ENCODE data around the gene CD300LG. TPM values are rescaled to one million over a fixed set of nuclear protein-coding genes. Genes with fewer than 3 reads are reported as not detected.
"Not testable (repeated sequence)": the region's sequence is repeated elsewhere in the genome, so short reads cannot be mapped to it uniquely, and the experiment has no call there.

Gene CD300LG
- total RNA-seq: not detected

DNA sequence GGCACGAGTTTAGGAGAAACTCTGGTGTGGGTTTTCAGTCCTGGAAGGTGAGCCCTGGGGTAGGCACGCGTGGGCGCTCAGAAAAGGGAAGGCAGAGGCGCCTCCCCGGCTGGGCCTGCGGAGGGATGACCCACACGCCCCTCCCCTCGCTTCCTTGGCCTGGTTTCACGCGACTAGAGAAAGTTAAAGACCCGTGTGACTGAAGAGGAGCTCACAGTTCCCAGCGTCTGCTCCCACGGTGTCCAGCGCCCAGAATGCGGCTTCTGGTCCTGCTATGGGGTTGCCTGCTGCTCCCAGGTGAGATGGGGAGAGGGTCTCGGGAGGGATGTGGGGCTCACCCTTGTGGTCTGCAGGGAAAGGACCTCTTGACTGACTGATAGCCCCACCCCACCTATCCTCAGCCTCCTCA is at the start of gene CD300LG:
TSS of gene CD300LG (plus strand) at position 214 of the 409 bp plus-strand sequence. CDS start at position 255, 41 bp downstream.
- POLR2A ChIA-PET: no interaction called here

GRCh38 chr17:43798024-43798423 is 49.0 kb upstream of the CD300LG start:
- CTCF ChIA-PET; DNase-seq; H3K4me1 Mint-ChIP-seq (ENCODE audit: low read depth); H3K27ac Mint-ChIP-seq; H3K4me3 Mint-ChIP-seq; H3K36me3 Mint-ChIP-seq (ENCODE audit: low read depth); ATAC-seq; H3K9me3 Mint-ChIP-seq (ENCODE audit: insufficient read depth); POLR2A ChIA-PET: not testable (repeated sequence)
- peaks cover 41% of the 10 kb centered on the region for H3K27me3 Mint-ChIP-seq (ENCODE audit: low read depth)

More for the DNA sequence above, at the start of gene CD300LG:
- ATAC-seq (no peak), DNase-seq (no peak)
- H3K4me3 Mint-ChIP-seq: no peak within 1 kb of the TSS
- no peaks in the 10 kb centered on the region for H3K9me3 Mint-ChIP-seq (ENCODE audit: insufficient read depth)
- H3K27ac Mint-ChIP-seq: no peak within 1 kb of the TSS
- H3K36me3 Mint-ChIP-seq (ENCODE audit: low read depth): no peaks in the 10 kb centered on the region
- CTCF ChIA-PET: interaction anchor here (0.8 to 1.9 kb wide), 16 partner anchors 9 to 554 kb away, joined by 3 to 19 read pairs (median 4); no protein-coding TSS in a partner anchor
- H3K27me3 Mint-ChIP-seq (ENCODE audit: low read depth): peaks cover 9% of the 10 kb centered on the region
- no peaks in the 10 kb centered on the region for H3K4me1 Mint-ChIP-seq (ENCODE audit: low read depth)

DNA sequence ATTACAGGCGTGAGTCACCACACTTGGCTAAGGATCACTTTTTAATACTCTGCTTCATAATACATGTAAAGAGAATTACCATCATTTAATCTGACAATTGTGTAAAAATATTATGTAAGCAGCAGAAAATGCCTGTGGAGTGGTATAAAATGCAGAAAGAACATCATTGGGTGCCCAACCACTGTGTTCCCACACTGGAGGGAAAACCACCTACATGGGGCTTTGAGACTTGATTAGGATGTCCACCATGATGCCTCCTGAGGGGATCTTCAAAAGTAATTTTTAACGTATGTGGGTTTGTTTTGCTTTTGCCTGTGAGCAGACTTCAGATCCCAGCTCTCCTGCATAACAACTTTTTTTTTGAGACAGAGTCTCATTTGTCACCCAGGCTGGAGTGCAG is 47.9 kb upstream of the CD300LG start:
- no peak overlapping the region for H3K27ac Mint-ChIP-seq
- ATAC-seq (no peak), DNase-seq (no peak)
- no peak overlapping the region for H3K4me3 Mint-ChIP-seq
- no peaks in the 10 kb centered on the region for H3K9me3 Mint-ChIP-seq (ENCODE audit: insufficient read depth)
- H3K27me3 Mint-ChIP-seq (ENCODE audit: low read depth): peaks cover 37% of the 10 kb centered on the region
- ChIA-PET POLR2A (no interaction called here), CTCF (interaction anchor here (0.9 to 1.2 kb wide), 2 partner anchors 18 to 33 kb away, joined by 3 to 6 read pairs; no protein-coding TSS in a partner anchor)
- no peaks in the 10 kb centered on the region for H3K36me3 Mint-ChIP-seq (ENCODE audit: low read depth)
- no peaks in the 10 kb centered on the region for H3K4me1 Mint-ChIP-seq (ENCODE audit: low read depth)

GRCh38 chr17:43800736-43801135 is 46.2 kb upstream of the CD300LG start:
- ChIA-PET CTCF (no interaction called here), POLR2A (no interaction called here)
- H3K4me3 Mint-ChIP-seq: no peak overlapping the region
- peaks cover 35% of the 10 kb centered on the region for H3K27me3 Mint-ChIP-seq (ENCODE audit: low read depth)
- H3K27ac Mint-ChIP-seq: no peak overlapping the region
- DNase-seq: no peak
- H3K9me3 Mint-ChIP-seq (ENCODE audit: insufficient read depth): no peaks in the 10 kb centered on the region
- H3K4me1 Mint-ChIP-seq (ENCODE audit: low read depth): no peaks in the 10 kb centered on the region
- H3K36me3 Mint-ChIP-seq (ENCODE audit: low read depth): no peaks in the 10 kb centered on the region
- ATAC-seq: no peak

DNA sequence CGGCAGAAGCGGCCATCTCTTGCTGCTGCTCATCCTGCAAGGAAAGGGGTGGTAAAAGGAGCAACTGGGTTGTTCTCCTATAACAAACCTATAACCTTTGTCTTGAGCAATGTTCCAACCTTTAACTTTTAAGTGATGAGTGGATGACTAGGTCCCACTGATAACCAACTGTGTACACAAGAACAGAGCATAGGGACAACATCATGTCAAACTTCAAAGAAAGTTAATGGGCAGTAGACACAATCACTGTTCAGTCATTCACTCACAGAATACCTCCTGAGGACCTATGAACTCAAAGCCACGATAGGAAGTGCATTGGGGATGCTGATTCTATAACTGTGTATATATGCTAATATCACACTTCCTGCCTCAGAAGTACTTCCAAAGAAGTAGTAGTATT is 45.1 kb upstream of the CD300LG start:
- no peak for DNase-seq
- Mint-ChIP-seq H3K9me3 (ENCODE audit: insufficient read depth) (no peaks in the 10 kb centered on the region), H3K27ac (no peak overlapping the region), H3K4me1 (ENCODE audit: low read depth) (no peaks in the 10 kb centered on the region), H3K27me3 (ENCODE audit: low read depth) (peaks cover 30% of the 10 kb centered on the region), H3K4me3 (no peak overlapping the region), H3K36me3 (ENCODE audit: low read depth) (no peaks in the 10 kb centered on the region)
- no peak for ATAC-seq
- POLR2A ChIA-PET: no interaction called here
- CTCF ChIA-PET: no interaction called here

GRCh38 chr17:43803758-43804157 is 43.2 kb upstream of the CD300LG start:
- H3K4me1 Mint-ChIP-seq (ENCODE audit: low read depth): no peaks in the 10 kb centered on the region
- no peak for ATAC-seq
- H3K36me3 Mint-ChIP-seq (ENCODE audit: low read depth): no peaks in the 10 kb centered on the region
- no peaks in the 10 kb centered on the region for H3K9me3 Mint-ChIP-seq (ENCODE audit: insufficient read depth)
- POLR2A ChIA-PET: no interaction called here
- DNase-seq: no peak
- no peak overlapping the region for H3K4me3 Mint-ChIP-seq
- H3K27ac Mint-ChIP-seq: no peak overlapping the region
- H3K27me3 Mint-ChIP-seq (ENCODE audit: low read depth): peaks cover 30% of the 10 kb centered on the region
- CTCF ChIA-PET: interaction anchor here (0.8 kb wide), 1 partner anchor 130 kb away, joined by 3 read pairs; no protein-coding TSS in a partner anchor

DNA sequence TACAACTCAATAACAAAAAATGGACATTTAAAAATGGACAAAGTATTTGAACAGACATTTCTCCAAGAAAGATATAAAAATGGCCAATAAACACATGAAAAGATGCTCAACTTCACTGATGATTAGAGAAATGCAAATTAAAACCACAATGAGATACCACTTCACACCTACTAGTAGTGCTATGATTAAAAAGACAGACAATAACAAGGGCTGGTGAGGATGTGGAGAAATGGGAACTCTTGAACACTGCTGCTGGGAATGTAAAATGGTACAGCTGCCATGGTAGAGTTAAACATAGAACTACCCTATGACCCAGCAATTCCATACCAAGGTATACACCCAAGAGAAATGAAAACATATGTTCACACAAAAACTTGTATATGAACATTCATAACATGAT is 41.9 kb upstream of the CD300LG start:
- Mint-ChIP-seq H3K4me3 (no peak overlapping the region), H3K4me1 (ENCODE audit: low read depth) (no peaks in the 10 kb centered on the region), H3K27me3 (ENCODE audit: low read depth) (peaks cover 27% of the 10 kb centered on the region), H3K27ac (no peak overlapping the region), H3K9me3 (ENCODE audit: insufficient read depth) (no peaks in the 10 kb centered on the region), H3K36me3 (ENCODE audit: low read depth) (no peaks in the 10 kb centered on the region)
- ChIA-PET CTCF (interaction anchor here (1.0 kb wide), 1 partner anchor 39 kb away, joined by 3 read pairs; no protein-coding TSS in a partner anchor), POLR2A (no interaction called here)
- ATAC-seq: no peak
- DNase-seq: no peak

- ATAC-seq: no peak
- POLR2A ChIA-PET: no interaction called here
Observed at GRCh38 chr17:43808076-43808475, 38.9 kb upstream of the CD300LG start.

GRCh38 chr17:43809121-43809520 is 37.9 kb upstream of the CD300LG start:
- no peaks in the 10 kb centered on the region for H3K4me1 Mint-ChIP-seq (ENCODE audit: low read depth)
- CTCF ChIA-PET: interaction anchor here (0.7 kb wide), 1 partner anchor 43 kb away, joined by 3 read pairs; no protein-coding TSS in a partner anchor
- H3K27me3 Mint-ChIP-seq (ENCODE audit: low read depth): peaks cover 12% of the 10 kb centered on the region
- H3K9me3 Mint-ChIP-seq (ENCODE audit: insufficient read depth): no peaks in the 10 kb centered on the region
- DNase-seq (no peak), ATAC-seq (no peak)
- POLR2A ChIA-PET: interaction anchor here (0.6 kb wide), 1 partner anchor 9 kb away, joined by 3 read pairs; no protein-coding TSS in a partner anchor
- H3K4me3 Mint-ChIP-seq: no peak overlapping the region
- no peak overlapping the region for H3K27ac Mint-ChIP-seq
- no peaks in the 10 kb centered on the region for H3K36me3 Mint-ChIP-seq (ENCODE audit: low read depth)

More at GRCh38 chr17:43808076-43808475, 38.9 kb upstream of the CD300LG start:
- H3K4me3 Mint-ChIP-seq: no peak overlapping the region
- H3K36me3 Mint-ChIP-seq (ENCODE audit: low read depth): no peaks in the 10 kb centered on the region
- CTCF ChIA-PET: no interaction called here
- peaks cover 15% of the 10 kb centered on the region for H3K27me3 Mint-ChIP-seq (ENCODE audit: low read depth)
- H3K4me1 Mint-ChIP-seq (ENCODE audit: low read depth): no peaks in the 10 kb centered on the region
- no peaks in the 10 kb centered on the region for H3K9me3 Mint-ChIP-seq (ENCODE audit: insufficient read depth)
- no peak for DNase-seq
- H3K27ac Mint-ChIP-seq: no peak overlapping the region

DNA sequence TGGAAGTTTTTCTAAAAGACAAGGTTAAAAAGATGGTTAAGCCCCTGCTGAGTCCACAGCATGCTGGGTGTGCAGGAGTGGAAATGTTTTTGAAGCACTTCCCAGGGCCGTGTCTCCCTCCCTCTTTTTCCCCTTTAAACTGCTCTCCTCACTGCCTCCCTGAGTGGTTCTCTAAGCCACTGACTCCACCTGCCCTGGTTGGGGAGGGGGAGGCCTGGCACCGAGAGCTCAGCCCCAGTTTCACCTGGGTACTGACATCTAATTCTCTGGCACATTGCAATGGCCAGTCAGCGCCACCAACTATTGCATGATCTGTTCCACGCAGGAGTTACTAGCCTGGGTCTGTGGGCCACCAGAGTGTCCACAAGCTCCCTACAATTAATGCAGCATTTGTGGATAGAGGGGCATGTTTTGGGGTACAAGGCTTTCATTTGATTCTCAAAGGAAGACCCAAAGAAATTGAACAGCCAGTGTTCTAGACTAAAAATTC is 36.7 kb upstream of the CD300LG start:
- ChIA-PET CTCF (interaction anchor here (1.1 kb wide), 1 partner anchor 36 kb away, joined by 5 read pairs; no protein-coding TSS in a partner anchor), POLR2A (no interaction called here)
- no peak overlapping the region for H3K4me3 Mint-ChIP-seq
- H3K9me3 Mint-ChIP-seq (ENCODE audit: insufficient read depth): no peaks in the 10 kb centered on the region
- no peak overlapping the region for H3K27ac Mint-ChIP-seq
- peaks cover 7% of the 10 kb centered on the region for H3K27me3 Mint-ChIP-seq (ENCODE audit: low read depth)
- H3K4me1 Mint-ChIP-seq (ENCODE audit: low read depth): no peaks in the 10 kb centered on the region
- ATAC-seq (no peak), DNase-seq (no peak)
- H3K36me3 Mint-ChIP-seq (ENCODE audit: low read depth): no peaks in the 10 kb centered on the region

- H3K27ac Mint-ChIP-seq: no peak overlapping the region
- no peak for ATAC-seq
- CTCF ChIA-PET: interaction anchor here (1.1 kb wide), 1 partner anchor 35 kb away, joined by 5 read pairs; no protein-coding TSS in a partner anchor
- H3K9me3 Mint-ChIP-seq (ENCODE audit: insufficient read depth): no peaks in the 10 kb centered on the region
- POLR2A ChIA-PET: no interaction called here
- no peak overlapping the region for H3K4me3 Mint-ChIP-seq
- H3K36me3 Mint-ChIP-seq (ENCODE audit: low read depth): no peaks in the 10 kb centered on the region
- no peaks in the 10 kb centered on the region for H3K4me1 Mint-ChIP-seq (ENCODE audit: low read depth)
- H3K27me3 Mint-ChIP-seq (ENCODE audit: low read depth): peaks cover 3% of the 10 kb centered on the region
- no peak for DNase-seq
Observed at GRCh38 chr17:43810823-43811222, 36.2 kb upstream of the CD300LG start.

GRCh38 chr17:43812396-43813265 is 34.3 kb upstream of the CD300LG start:
- H3K27me3 Mint-ChIP-seq (ENCODE audit: low read depth): peaks cover 3% of the 10 kb centered on the region
- ATAC-seq: no peak

More at GRCh38 chr17:43812396-43813265, 34.3 kb upstream of the CD300LG start:
- Mint-ChIP-seq H3K4me3 (no peak overlapping the region), H3K4me1 (ENCODE audit: low read depth) (no peaks in the 10 kb centered on the region), H3K27ac (no peak overlapping the region), H3K9me3 (ENCODE audit: insufficient read depth) (no peaks in the 10 kb centered on the region), H3K36me3 (ENCODE audit: low read depth) (no peaks in the 10 kb centered on the region)
- CTCF ChIA-PET: no interaction called here
- DNase-seq: no peak
- POLR2A ChIA-PET: no interaction called here

All from activated CD8-positive, alpha-beta T cell treated with anti-CD3 and anti-CD28 coated beads, Interleukin-2, amount 10 ng/mL, durations not matched to agents 7 days and 5 days (primary cell).